ENCODE measurements around the gene AMN1. TPM values are rescaled to one million over a fixed set of nuclear protein-coding genes. Genes with fewer than 3 reads are reported as not detected.
"Not testable (repeated sequence)": the region's sequence is repeated elsewhere in the genome, so short reads cannot be mapped to it uniquely, and the experiment has no call there.

AMN1 gene
- total RNA-seq, 1 experiment from 2014 or later: 12.1 TPM

GRCh38 chr12:31745242-31745641 lies 16.4 kb upstream of the AMN1 start:
- H3K9me3 Mint-ChIP-seq: peaks cover 7% of the 10 kb centered on the region
- H3K27ac Mint-ChIP-seq: no peak overlapping the region
- no peak for DNase-seq (ENCODE audit: low spot score)
- TF ChIP-seq ZNF232 (CRISPR knock-in tag; IDR thresholded peaks at IDR 0.05) (no peak), ATF1 (CRISPR knock-in tag; IDR thresholded peaks at IDR 0.05) (no peak), RORB (CRISPR knock-in tag; IDR thresholded peaks at IDR 0.05) (no peak), CREM (CRISPR knock-in tag; IDR thresholded peaks at IDR 0.05) (no peak), ZNF416 (CRISPR knock-in tag; IDR thresholded peaks at IDR 0.05) (no peak), MLX (CRISPR knock-in tag; IDR thresholded peaks at IDR 0.05) (no peak)
- no peak overlapping the region for H3K4me3 Mint-ChIP-seq
- no peak for ATAC-seq
- H3K27me3 Mint-ChIP-seq (ENCODE audit: low read depth): no peaks in the 10 kb centered on the region; the same call in 1 of the 2 replicates
- CTCF ChIA-PET: no interaction called here
- H3K4me1 Mint-ChIP-seq: peaks cover 15% of the 10 kb centered on the region
- peaks cover 7% of the 10 kb centered on the region; the same call in 1 of the 2 replicates for H3K36me3 Mint-ChIP-seq
- POLR2A ChIA-PET: no interaction called here

- POLR2A ChIA-PET, H3K36me3 Mint-ChIP-seq, H3K27ac Mint-ChIP-seq: not testable (repeated sequence)
Measured at GRCh38 chr12:31744363-31744762, 15.5 kb upstream of the AMN1 start.

GRCh38 chr12:31742891-31743290 lies 14.1 kb upstream of the AMN1 start:
- Mint-ChIP-seq H3K27ac (no peak overlapping the region), H3K36me3 (no peaks in the 10 kb centered on the region), H3K4me3 (no peak overlapping the region), H3K9me3 (no peaks in the 10 kb centered on the region), H3K27me3 (ENCODE audit: low read depth) (no peaks in the 10 kb centered on the region; the same call in 1 of the 2 replicates), H3K4me1 (0 out of 2 replicates have a peak, but pooled peaks cover 2% of the 10 kb centered on the region)
- no peak for TF ChIP-seq CREB1 (CRISPR knock-in tag; IDR thresholded peaks at IDR 0.05)
- no peak for TF ChIP-seq ETV6 (CRISPR knock-in tag; IDR thresholded peaks at IDR 0.05)
- no peak for TF ChIP-seq USF1 (CRISPR knock-in tag; IDR thresholded peaks at IDR 0.05)
- TF ChIP-seq MXD4 (CRISPR knock-in tag; IDR thresholded peaks at IDR 0.05; ENCODE audit: borderline replicate concordance): no peak
- no peak for TF ChIP-seq PREB (CRISPR knock-in tag; IDR thresholded peaks at IDR 0.05; ENCODE audit: borderline replicate concordance)
- no peak for TF ChIP-seq PRDM15 (CRISPR knock-in tag; IDR thresholded peaks at IDR 0.05)
- no peak for TF ChIP-seq ZNF317 (CRISPR knock-in tag; IDR thresholded peaks at IDR 0.05; ENCODE audit: borderline replicate concordance, low read depth)
- no peak for TF ChIP-seq ARID4B (CRISPR knock-in tag; IDR thresholded peaks at IDR 0.05; ENCODE audit: borderline replicate concordance)
- no peak for TF ChIP-seq TEAD1 (CRISPR knock-in tag; IDR thresholded peaks at IDR 0.05)
- TF ChIP-seq E2F1 (CRISPR knock-in tag; IDR thresholded peaks at IDR 0.05): no peak
- TF ChIP-seq ZNF232 (CRISPR knock-in tag; IDR thresholded peaks at IDR 0.05): no peak
- no peak for TF ChIP-seq GABPB1 (CRISPR knock-in tag; IDR thresholded peaks at IDR 0.05)
- POLR2A ChIA-PET: no interaction called here
- CTCF ChIA-PET: no interaction called here
- ATAC-seq (no peak), DNase-seq (ENCODE audit: low spot score) (no peak)

More at GRCh38 chr12:31744363-31744762, 15.5 kb upstream of the AMN1 start:
- H3K4me3 Mint-ChIP-seq; H3K27me3 Mint-ChIP-seq (ENCODE audit: low read depth); CTCF ChIA-PET; H3K9me3 Mint-ChIP-seq; DNase-seq (ENCODE audit: low spot score); ATAC-seq; H3K4me1 Mint-ChIP-seq: not testable (repeated sequence)
